Anterior cingulate cortex (tissue), 58 donors: ENCODE measurements around the gene HIPK4.
"Not testable (repeated sequence)": the region's sequence is repeated elsewhere in the genome, so short reads cannot be mapped to it uniquely, and the experiment has no call there.

Experiments
- DNase-seq, 58 donors: peaks; one replicate each; lab custom pipeline; 2025; lab: John Stamatoyannopoulos, UW

HIPK4 gene

GRCh38 chr19:40390084-40390742 is at the start of gene HIPK4:
HIPK4 (minus strand) TSS chr19:40390181; CDS start chr19:40389902, 279 bp downstream.
- no peak for DNase-seq

GRCh38 chr19:40438284-40438683 is 48.3 kb upstream of the HIPK4 start:
- DNase-seq, result no peak

GRCh38 chr19:40433391-40434216 is 43.6 kb upstream of the HIPK4 start:
- peak; percentile 8 to 83 (median 70) for DNase-seq

GRCh38 chr19:40432760-40433159 is 42.8 kb upstream of the HIPK4 start:
- DNase-seq, result not testable (repeated sequence)

- DNase-seq, result no peak
Measured at GRCh38 chr19:40431698-40432097, 41.7 kb upstream of the HIPK4 start.

- DNase-seq, result not testable (repeated sequence)
Measured at GRCh38 chr19:40430242-40430641, 40.3 kb upstream of the HIPK4 start.

- DNase-seq, result not testable (repeated sequence)
Measured at GRCh38 chr19:40428197-40428596, 38.2 kb upstream of the HIPK4 start.

GRCh38 chr19:40425450-40426287 is 35.7 kb upstream of the HIPK4 start, which contains the start of gene SERTAD1:
SERTAD1 (minus strand) TSS chr19:40425992; CDS start chr19:40423546, 2,446 bp downstream.
- DNase-seq, result peak; percentile 96 to 100 (median 100)

GRCh38 chr19:40424637-40425449 is 34.9 kb upstream of the HIPK4 start:
- peak in 9 of 58 donors; percentile 27 to 76 (median 48) for DNase-seq

GRCh38 chr19:40423938-40424337 is 34.0 kb upstream of the HIPK4 start:
- DNase-seq, result no peak

GRCh38 chr19:40422748-40423566 is 33.0 kb upstream of the HIPK4 start:
- no peak for DNase-seq

GRCh38 chr19:40421993-40422747 is 32.2 kb upstream of the HIPK4 start:
- no peak for DNase-seq

- peak; percentile 19 to 97 (median 84) for DNase-seq
Measured at GRCh38 chr19:40420766-40421765, 31.1 kb upstream of the HIPK4 start.

- no peak for DNase-seq
Measured at GRCh38 chr19:40420451-40420765, 30.4 kb upstream of the HIPK4 start.

GRCh38 chr19:40419780-40420179 is 29.8 kb upstream of the HIPK4 start:
- DNase-seq, result no peak

- DNase-seq, result no peak
Measured at GRCh38 chr19:40419066-40419612, 29.2 kb upstream of the HIPK4 start.

GRCh38 chr19:40418040-40418439 is 28.1 kb upstream of the HIPK4 start:
- DNase-seq, result no peak
